HEK293T (cell line): ENCODE results near the gene RAB31.

ENCODE experiments used
- ARNT ChIP-seq: fragments of 450-650 bp; IDR thresholded peaks from 2 replicates; pipeline ENCODE4 v1.6.1; 2017; ENCODE audit warnings: mild to moderate bottlenecking
- BHLHE40 ChIP-seq: fragments of 450-650 bp; IDR thresholded peaks from 2 replicates; pipeline ENCODE4 v1.6.1; 2016; ENCODE audit warnings: mild to moderate bottlenecking, moderate library complexity, borderline replicate concordance
- ELF4 ChIP-seq: fragments of 450-650 bp; IDR thresholded peaks from 2 replicates; pipeline ENCODE4 v1.6.1; 2017; ENCODE audit warnings: antibody characterized with exemption
- FOXM1 ChIP-seq: fragments of 450-650 bp; IDR thresholded peaks from 2 replicates; pipeline ENCODE4 v1.6.1; 2017; ENCODE audit warnings: mild to moderate bottlenecking, borderline replicate concordance
- HDGF ChIP-seq: fragments of 450-650 bp; IDR thresholded peaks from 2 replicates; pipeline ENCODE4 v1.6.1; 2017; ENCODE audit warnings: antibody characterized with exemption, borderline replicate concordance
- LEF1 ChIP-seq: fragments of 450-650 bp; IDR thresholded peaks from 2 replicates; pipeline ENCODE4 v1.6.1; 2017; ENCODE audit warnings: mild to moderate bottlenecking, borderline replicate concordance
- NFRKB ChIP-seq: fragments of 450-650 bp; IDR thresholded peaks from 2 replicates; pipeline ENCODE4 v1.6.1; 2016; ENCODE audit warnings: mild to moderate bottlenecking, moderate library complexity
- SP1 ChIP-seq: fragments of 450-650 bp; IDR thresholded peaks from 2 replicates; pipeline ENCODE4 v1.6.1; 2017
- SUZ12 ChIP-seq: fragments of 450-650 bp; IDR thresholded peaks from 2 replicates; pipeline ENCODE4 v1.6.1; 2016; ENCODE audit warnings: mild to moderate bottlenecking
- TARDBP ChIP-seq: fragments of 450-650 bp; IDR thresholded peaks from 2 replicates; pipeline ENCODE4 v1.6.1; 2016
- ZNF384 ChIP-seq: fragments of 450-650 bp; IDR thresholded peaks from 2 replicates; pipeline ENCODE4 v1.6.1; 2016

DNA sequence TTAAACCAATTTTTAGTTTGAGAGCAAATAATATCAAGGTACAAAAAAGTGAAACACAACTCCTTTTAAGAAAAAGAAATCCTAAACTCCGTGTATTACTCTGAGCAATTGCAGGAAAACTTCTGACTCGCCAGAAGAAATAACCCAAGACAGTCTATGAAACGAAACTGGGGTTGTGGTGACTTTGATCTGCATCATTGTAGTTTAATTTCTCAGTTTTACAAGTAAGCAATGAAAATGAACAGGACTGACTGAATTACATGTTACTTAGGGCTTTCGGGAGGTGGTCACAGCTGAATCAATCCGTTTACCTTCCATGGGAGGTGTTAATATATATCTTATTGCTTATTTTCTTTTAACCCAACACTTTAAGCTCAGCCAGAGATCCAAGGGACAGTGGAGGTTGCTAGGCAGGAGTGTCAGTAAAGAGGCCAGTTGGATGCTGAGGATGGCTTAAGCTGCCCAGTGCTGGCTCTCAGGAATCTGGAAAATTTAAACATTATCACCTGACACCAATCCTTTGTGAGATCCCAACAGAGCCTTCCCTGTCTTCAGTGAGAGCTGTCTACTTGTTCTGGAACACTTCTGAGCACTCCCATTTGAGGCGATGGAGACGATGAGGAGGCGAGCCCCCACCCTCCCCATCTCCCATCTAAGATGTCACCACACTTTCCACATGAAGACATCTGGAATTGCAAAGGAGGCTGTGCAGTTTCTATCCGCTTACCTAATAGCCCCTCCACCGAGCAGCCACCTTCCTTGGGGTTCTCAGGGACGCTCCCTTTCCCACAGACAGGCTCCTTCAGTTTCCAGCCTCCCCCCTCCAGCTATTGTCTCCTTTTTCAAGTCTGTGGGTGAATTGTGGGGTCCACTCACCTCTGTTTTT, 3.6 kb upstream of the RAB31 start:
- no peak for TF ChIP-seq SUZ12
- no peak for TF ChIP-seq NFRKB
- TF ChIP-seq LEF1 = no peak
- TF ChIP-seq SP1 = no peak
- TF ChIP-seq BHLHE40 = no peak
- TF ChIP-seq ELF4 = no peak
- no peak for TF ChIP-seq FOXM1
- TF ChIP-seq HDGF = no peak
- TF ChIP-seq TARDBP = no peak
- TF ChIP-seq ZNF384 = no peak
- TF ChIP-seq ARNT = no peak
